ENCODE data around the gene SIRT3. TPM values are rescaled to one million over a fixed set of nuclear protein-coding genes. Genes with fewer than 3 reads are reported as not detected.
"Not testable (repeated sequence)": the region's sequence is repeated elsewhere in the genome, so short reads cannot be mapped to it uniquely, and the experiment has no call there.

SIRT3 gene
- total RNA-seq, 1 experiment from 2014 or later, result 13.6 TPM

GRCh38 chr11:241634-242033, 5.5 kb upstream of the SIRT3 start:
- Histone ChIP-seq H3K4me1 (ENCODE audit: insufficient read depth, low read length, poor library complexity, severe bottlenecking) (peaks cover 8% of the 10 kb centered on the region), H3K27me3 (replicated peaks; ENCODE audit: insufficient read depth, low read depth, low read length, poor library complexity) (no peaks in the 10 kb centered on the region), H3K9me3 (ENCODE audit: low read depth, low read length, poor library complexity, severe bottlenecking) (no peaks in the 10 kb centered on the region), H3K27ac (ENCODE audit: low read depth, low read length, poor library complexity, severe bottlenecking) (no peak overlapping the region), H3K36me3 (ENCODE audit: insufficient read depth, low read length, poor library complexity, severe bottlenecking) (peaks cover 49% of the 10 kb centered on the region), H3K4me3 (ENCODE audit: low read depth, low read length, poor library complexity, severe bottlenecking) (no peak overlapping the region)
- TF ChIP-seq EZH2 (IDR thresholded peaks at IDR 0.05; ENCODE audit: borderline replicate concordance, low read depth, low read length, poor library complexity, severe bottlenecking) (no peak), CTCF (conservative IDR thresholded peaks at IDR 0.05; ENCODE audit: low read depth, low read length) (no peak)
- DNase-seq (ENCODE audit: low spot score), result no peak
- intact Hi-C loops (cut with micrococcal nuclease; ENCODE audit: unreplicated experiment), result no loop called here
- ChIA-PET CTCF (no interaction called here), POLR2A (ENCODE audit: low non-redundant PET) (no interaction called here)
- BruUV-seq (replicated peaks), result no TSS peak

- no peak overlapping the region for H3K4me3 ChIP-seq (ENCODE audit: low read depth, low read length, poor library complexity, severe bottlenecking)
- H3K9me3 ChIP-seq (ENCODE audit: low read depth, low read length, poor library complexity, severe bottlenecking), result no peaks in the 10 kb centered on the region
- no peak overlapping the region for H3K27ac ChIP-seq (ENCODE audit: low read depth, low read length, poor library complexity, severe bottlenecking)
- intact Hi-C loops (cut with micrococcal nuclease; ENCODE audit: unreplicated experiment), result no loop called here
- peaks cover 10% of the 10 kb centered on the region for H3K4me1 ChIP-seq (ENCODE audit: insufficient read depth, low read length, poor library complexity, severe bottlenecking)
- TF ChIP-seq EZH2 (IDR thresholded peaks at IDR 0.05; ENCODE audit: borderline replicate concordance, low read depth, low read length, poor library complexity, severe bottlenecking), result no peak
- no peak for TF ChIP-seq CTCF (conservative IDR thresholded peaks at IDR 0.05; ENCODE audit: low read depth, low read length)
- no TSS peak for BruUV-seq (replicated peaks)
- peaks cover 36% of the 10 kb centered on the region for H3K36me3 ChIP-seq (ENCODE audit: insufficient read depth, low read length, poor library complexity, severe bottlenecking)
- POLR2A ChIA-PET (ENCODE audit: low non-redundant PET), result no interaction called here
- CTCF ChIA-PET, result no interaction called here
- no peak for DNase-seq (ENCODE audit: low spot score)
- H3K27me3 ChIP-seq (replicated peaks; ENCODE audit: insufficient read depth, low read depth, low read length, poor library complexity), result no peaks in the 10 kb centered on the region
These were observed 4.2 kb upstream of the SIRT3 start for GRCh38 chr11:240315-240714.

GRCh38 chr11:238346-238745, 2.2 kb upstream of the SIRT3 start:
- intact Hi-C loops (cut with micrococcal nuclease; ENCODE audit: unreplicated experiment); DNase-seq (ENCODE audit: low spot score); H3K27ac ChIP-seq (ENCODE audit: low read depth, low read length, poor library complexity, severe bottlenecking); POLR2A ChIA-PET (ENCODE audit: low non-redundant PET); BruUV-seq (replicated peaks); CTCF ChIA-PET; H3K9me3 ChIP-seq (ENCODE audit: low read depth, low read length, poor library complexity, severe bottlenecking); H3K27me3 ChIP-seq (replicated peaks; ENCODE audit: insufficient read depth, low read depth, low read length, poor library complexity): not testable (repeated sequence)
- H3K4me3 ChIP-seq (ENCODE audit: low read depth, low read length, poor library complexity, severe bottlenecking), result peak overlapping the region; percentile 95
- peaks cover 16% of the 10 kb centered on the region for H3K36me3 ChIP-seq (ENCODE audit: insufficient read depth, low read length, poor library complexity, severe bottlenecking)
- peaks cover 12% of the 10 kb centered on the region for H3K4me1 ChIP-seq (ENCODE audit: insufficient read depth, low read length, poor library complexity, severe bottlenecking)
